Measurements from ENCODE around the gene GNG12.

The GNG12 gene

GRCh38 chr1:67687649-67688048 is 145.6 kb downstream of the GNG12 start:
- 0 out of 2 replicates have a peak overlapping the region, but pooled peaks have one; percentile 99 for H3K4me3 ChIP-seq
- peaks cover 47% of the 10 kb centered on the region for H4K20me1 ChIP-seq
- H3K9ac ChIP-seq, result no peak overlapping the region
- H3K27ac ChIP-seq, result no peak overlapping the region
- peak overlapping the region; percentile 91 for H3K4me2 ChIP-seq
- peaks cover 29% of the 10 kb centered on the region for H3K4me1 ChIP-seq
- peaks cover 30% of the 10 kb centered on the region for H3K36me3 ChIP-seq
- no peak for TF ChIP-seq Cebpa-rat (IDR thresholded peaks at IDR 0.05)
- no peaks in the 10 kb centered on the region for H3K9me3 ChIP-seq
- no peaks in the 10 kb centered on the region for H3K27me3 ChIP-seq

- Histone ChIP-seq H3K4me3 (peak overlapping the region; percentile 99), H3K9me3 (no peaks in the 10 kb centered on the region), H3K36me3 (peaks cover 30% of the 10 kb centered on the region), H3K9ac (peak overlapping the region; percentile 95), H3K27ac (peak overlapping the region; percentile 92), H3K27me3 (no peaks in the 10 kb centered on the region), H3K4me2 (peak overlapping the region; percentile 91), H3K4me1 (peaks cover 29% of the 10 kb centered on the region), H4K20me1 (peaks cover 47% of the 10 kb centered on the region)
- TF ChIP-seq Cebpa-rat (IDR thresholded peaks at IDR 0.05), result no peak
Measured at GRCh38 chr1:67687198-67687545, 146.1 kb downstream of the GNG12 start.

- Histone ChIP-seq H3K4me2 (peak overlapping the region; percentile 91), H3K9ac (peak overlapping the region; percentile 95), H3K4me1 (peaks cover 29% of the 10 kb centered on the region), H3K4me3 (peak overlapping the region; percentile 99), H3K9me3 (no peaks in the 10 kb centered on the region), H3K36me3 (peaks cover 30% of the 10 kb centered on the region), H4K20me1 (peaks cover 47% of the 10 kb centered on the region), H3K27ac (peak overlapping the region; percentile 92), H3K27me3 (no peaks in the 10 kb centered on the region)
- no peak for TF ChIP-seq Cebpa-rat (IDR thresholded peaks at IDR 0.05)
Measured at GRCh38 chr1:67686267-67687197, 146.7 kb downstream of the GNG12 start.

- H4K20me1 ChIP-seq, result peaks cover 47% of the 10 kb centered on the region
- H3K9me3 ChIP-seq, result no peaks in the 10 kb centered on the region
- peaks cover 30% of the 10 kb centered on the region for H3K36me3 ChIP-seq
- peak overlapping the region; percentile 91 for H3K4me2 ChIP-seq
- H3K4me1 ChIP-seq, result peaks cover 29% of the 10 kb centered on the region
- peak overlapping the region; percentile 99 for H3K4me3 ChIP-seq
- H3K9ac ChIP-seq, result peak overlapping the region; percentile 95
- H3K27me3 ChIP-seq, result no peaks in the 10 kb centered on the region
- no peak for TF ChIP-seq Cebpa-rat (IDR thresholded peaks at IDR 0.05)
- H3K27ac ChIP-seq, result peak overlapping the region; percentile 92
Measured at GRCh38 chr1:67685558-67686266, 147.6 kb downstream of the GNG12 start.

GRCh38 chr1:67685067-67685557 is 148.2 kb downstream of the GNG12 start, which contains the start of gene GADD45A:
Gene GADD45A, plus strand, starts transcription at chr1:67685201. Its CDS starts 294 bp downstream, at chr1:67685495.
- peak within 1 kb of the TSS; percentile 91 for H3K4me2 ChIP-seq
- peaks cover 30% of the 10 kb centered on the region for H3K36me3 ChIP-seq
- peaks cover 29% of the 10 kb centered on the region for H3K4me1 ChIP-seq
- peak within 1 kb of the TSS; percentile 92 for H3K27ac ChIP-seq
- peak within 1 kb of the TSS; percentile 99 for H3K4me3 ChIP-seq
- H3K9ac ChIP-seq, result peak within 1 kb of the TSS; percentile 95
- no peaks in the 10 kb centered on the region for H3K27me3 ChIP-seq
- peaks cover 47% of the 10 kb centered on the region for H4K20me1 ChIP-seq
- H3K9me3 ChIP-seq, result no peaks in the 10 kb centered on the region
- TF ChIP-seq Cebpa-rat (IDR thresholded peaks at IDR 0.05), result no peak

GRCh38 chr1:67684526-67685066 is 148.7 kb downstream of the GNG12 start:
- Histone ChIP-seq H3K4me2 (peak overlapping the region; percentile 70), H3K9ac (no peak overlapping the region), H3K27ac (no peak overlapping the region), H4K20me1 (peaks cover 43% of the 10 kb centered on the region), H3K4me3 (peak overlapping the region; percentile 99), H3K4me1 (peaks cover 29% of the 10 kb centered on the region), H3K27me3 (no peaks in the 10 kb centered on the region), H3K9me3 (no peaks in the 10 kb centered on the region), H3K36me3 (peaks cover 25% of the 10 kb centered on the region)
- TF ChIP-seq Cebpa-rat (IDR thresholded peaks at IDR 0.05), result no peak

GRCh38 chr1:67683766-67684525 is 149.3 kb downstream of the GNG12 start:
- TF ChIP-seq Cebpa-rat (IDR thresholded peaks at IDR 0.05), result no peak
- Histone ChIP-seq H3K27me3 (no peaks in the 10 kb centered on the region), H3K36me3 (peaks cover 19% of the 10 kb centered on the region), H3K4me3 (peak overlapping the region; percentile 99), H3K27ac (no peak overlapping the region), H3K4me2 (peak overlapping the region; percentile 70), H3K4me1 (peaks cover 29% of the 10 kb centered on the region), H3K9me3 (no peaks in the 10 kb centered on the region), H4K20me1 (peaks cover 37% of the 10 kb centered on the region), H3K9ac (no peak overlapping the region)

- H3K36me3 ChIP-seq, result peaks cover 12% of the 10 kb centered on the region
- peaks cover 26% of the 10 kb centered on the region for H3K4me1 ChIP-seq
- no peaks in the 10 kb centered on the region for H3K27me3 ChIP-seq
- no peak for TF ChIP-seq Cebpa-rat (IDR thresholded peaks at IDR 0.05)
- H3K4me2 ChIP-seq, result no peak overlapping the region
- no peak overlapping the region for H3K4me3 ChIP-seq
- H4K20me1 ChIP-seq, result peaks cover 30% of the 10 kb centered on the region
- H3K9me3 ChIP-seq, result no peaks in the 10 kb centered on the region
- no peak overlapping the region for H3K9ac ChIP-seq
- H3K27ac ChIP-seq, result no peak overlapping the region
Measured at GRCh38 chr1:67683316-67683715, 150.0 kb downstream of the GNG12 start.

GRCh38 chr1:67682659-67683197 is 150.5 kb downstream of the GNG12 start:
- H3K36me3 ChIP-seq, result peaks cover 8% of the 10 kb centered on the region
- no peak overlapping the region for H3K9ac ChIP-seq
- TF ChIP-seq Cebpa-rat (IDR thresholded peaks at IDR 0.05), result no peak
- H3K9me3 ChIP-seq, result no peaks in the 10 kb centered on the region
- H3K27ac ChIP-seq, result no peak overlapping the region
- H3K4me2 ChIP-seq, result no peak overlapping the region
- H3K4me3 ChIP-seq, result no peak overlapping the region
- H3K4me1 ChIP-seq, result peaks cover 20% of the 10 kb centered on the region
- no peaks in the 10 kb centered on the region for H3K27me3 ChIP-seq
- H4K20me1 ChIP-seq, result peaks cover 24% of the 10 kb centered on the region

Measured in BLaER1 (cell line).